ENCODE measurements around the gene PPP2R3B. TPM values are rescaled to one million over a fixed set of nuclear protein-coding genes. Genes with fewer than 3 reads are reported as not detected.

PPP2R3B gene
- total and polyA plus RNA-seq, 2 of the 13 experiments (the other 11 are each of a cell fraction or from before 2014, with no cell fraction given) = 17.0 to 21.4 TPM

GRCh38 chrX:426881-427280 is 40.2 kb upstream of the PPP2R3B start (continued):
- TF ChIP-seq ZNF326 (CRISPR knock-in tag; IDR thresholded peaks at IDR 0.05; ENCODE audit: borderline replicate concordance) = no peak
- no peak for TF ChIP-seq KDM5B (CRISPR knock-in tag; IDR thresholded peaks at IDR 0.05; ENCODE audit: borderline replicate concordance)
- TF ChIP-seq CCAR2 (optimal IDR thresholded peaks at IDR 0.05; ENCODE audit: low read depth, low read length) = no peak

DNA sequence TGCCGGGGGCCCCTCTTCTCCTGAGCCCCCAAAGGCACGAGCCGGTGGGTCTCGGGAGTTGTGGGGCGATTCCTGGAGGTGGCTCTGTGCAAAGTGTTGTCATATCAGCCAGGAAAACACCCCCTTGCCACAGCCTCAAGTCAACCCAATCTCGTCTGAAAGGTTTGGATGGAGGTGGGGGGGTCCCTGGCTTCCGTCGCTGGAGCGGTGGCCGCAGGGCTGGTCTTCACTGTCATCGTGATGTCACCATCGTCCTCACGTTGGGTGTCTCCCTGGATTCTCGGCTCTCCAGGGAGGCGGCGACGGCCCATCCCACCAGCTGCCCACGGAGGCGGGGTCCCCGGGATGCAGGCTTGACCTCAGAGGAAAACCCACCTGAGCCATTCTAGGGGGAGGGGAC is 38.3 kb upstream of the PPP2R3B start:
- TF ChIP-seq CREB1 (IDR thresholded peaks at IDR 0.05) (peak; percentile 41; the same call in 1 of the 2 replicates), CREB1 (CRISPR knock-in tag; IDR thresholded peaks at IDR 0.05) (no peak), CBX1 (IDR thresholded peaks at IDR 0.05; ENCODE audit: low read depth) (no peak), FOSL2 (CRISPR knock-in tag; IDR thresholded peaks at IDR 0.05) (no peak), FIP1L1 (IDR thresholded peaks at IDR 0.05; ENCODE audit: borderline replicate concordance, insufficient read depth, low read depth, low read length) (no peak)
- FAIRE-seq (no peak), DNase-seq (ENCODE audit: low spot score) (no peak), ATAC-seq (no peak)
- H3K27ac ChIP-seq (ENCODE audit: extremely low read length, insufficient read depth, low read length) = no peak overlapping the region
- H3K36me3 ChIP-seq (replicated peaks in 1 of 2; ENCODE audit: control insufficient read depth in 1 of 2, insufficient read depth in 2 of 2, low read length in 2 of 2) = no peaks in the 10 kb centered on the region
- in situ Hi-C loops (cut with HindIII; ENCODE audit: extremely low pct_ligation_motif_present, low pct_unique_long_range_greater_than_20kb) = loop anchor here (5.0 kb wide), 1 partner anchor 697 kb away; no protein-coding TSS in a partner anchor
- H3K4me2 ChIP-seq (ENCODE audit: low read depth, low read length) = no peak overlapping the region
- H3K79me2 ChIP-seq (ENCODE audit: insufficient read depth, low read length) = no peaks in the 10 kb centered on the region
- H4K20me1 ChIP-seq (ENCODE audit: insufficient read depth, low read length) = no peaks in the 10 kb centered on the region
- BruUV-seq (replicated peaks) = no TSS peak
- no peak overlapping the region for H2AFZ ChIP-seq (ENCODE audit: low read length)
- WGBS (ENCODE audit: low lambda C conversion rate) = 59% methylated on average over 7 of the region's 20 CpGs
- H3K9me3 ChIP-seq (ENCODE audit: low read length) = no peaks in the 10 kb centered on the region
- ChIA-PET POLR2A (no interaction called here), CTCF (ENCODE audit: low intra/inter-chr PET ratio, low total read pairs) (no interaction called here)
- no peak overlapping the region for H3K4me3 ChIP-seq (replicated peaks in 1 of 3; ENCODE audit: insufficient read depth in 1 of 3, low read depth in 2 of 3, low read length in 3 of 3)
- H3K9ac ChIP-seq (ENCODE audit: insufficient read depth, low read depth, low read length) = no peak overlapping the region
- peaks cover 0 to 11% of the 10 kb centered on the region in 2 experiments; a peak in 3 of 5 replicates for H3K27me3 ChIP-seq (ENCODE audit: control insufficient read depth in 1 of 2, insufficient read depth in 2 of 2, low read length in 2 of 2)
- intact Hi-C loops (cut with micrococcal nuclease; ENCODE audit: unreplicated experiment) = loop anchor here (5.0 kb wide), 1 partner anchor 697 kb away; no protein-coding TSS in a partner anchor
- H3K4me1 ChIP-seq (ENCODE audit: insufficient read depth, low read length) = no peaks in the 10 kb centered on the region

Measured in HepG2 (cell line).